ENCODE measurements around the gene PSMB4. TPM values are rescaled to one million over a fixed set of nuclear protein-coding genes. Genes with fewer than 3 reads are reported as not detected.

Gene PSMB4
- total RNA-seq, 4 donors from 2014 or later = 119 to 223 (median 167) TPM

- TF ChIP-seq POLR2A (IDR thresholded peaks at IDR 0.05) = no peak
- TF ChIP-seq CTCF (IDR thresholded peaks at IDR 0.05) = no peak
- Histone ChIP-seq H3K4me3 (no peak overlapping the region), H3K27ac (no peak overlapping the region), H3K9me3 (no peaks in the 10 kb centered on the region), H3K27me3 (no peaks in the 10 kb centered on the region), H3K4me1 (peaks cover 0 to 16% (median 4%) of the 10 kb centered on the region in 4 donors), H3K36me3 (peaks cover 0 to 40% (median 0%) of the 10 kb centered on the region in 3 donors)
- DNase-seq = no peak
Observed at GRCh38 chr1:151401125-151401788, 1.9 kb downstream of the PSMB4 start.

- DNase-seq = no peak
- TF ChIP-seq POLR2A (IDR thresholded peaks at IDR 0.05) = no peak
- TF ChIP-seq CTCF (IDR thresholded peaks at IDR 0.05) = no peak
- Histone ChIP-seq H3K36me3 (peaks cover 0 to 46% (median 0%) of the 10 kb centered on the region in 3 donors), H3K27me3 (no peaks in the 10 kb centered on the region), H3K9me3 (no peaks in the 10 kb centered on the region), H3K4me1 (peaks cover 0 to 16% (median 4%) of the 10 kb centered on the region in 4 donors), H3K27ac (no peak overlapping the region), H3K4me3 (no peak overlapping the region)
Observed at GRCh38 chr1:151401860-151402259, 2.5 kb downstream of the PSMB4 start.

GRCh38 chr1:151402764-151403163 lies 3.4 kb downstream of the PSMB4 start:
- Histone ChIP-seq H3K4me3 (no peak overlapping the region), H3K27me3 (no peaks in the 10 kb centered on the region), H3K36me3 (peaks cover 0 to 55% (median 0%) of the 10 kb centered on the region in 3 donors), H3K9me3 (no peaks in the 10 kb centered on the region), H3K27ac (peak overlapping the region in 1 of 4 donors; percentile 2), H3K4me1 (peaks cover 0 to 16% (median 4%) of the 10 kb centered on the region in 4 donors)
- no peak for DNase-seq
- TF ChIP-seq CTCF (IDR thresholded peaks at IDR 0.05) = no peak
- TF ChIP-seq POLR2A (IDR thresholded peaks at IDR 0.05) = no peak

GRCh38 chr1:151403612-151404011 lies 4.2 kb downstream of the PSMB4 start:
- TF ChIP-seq POLR2A (IDR thresholded peaks at IDR 0.05) (no peak), CTCF (IDR thresholded peaks at IDR 0.05) (no peak)
- Histone ChIP-seq H3K9me3 (no peaks in the 10 kb centered on the region), H3K36me3 (peaks cover 0 to 63% (median 0%) of the 10 kb centered on the region in 3 donors), H3K4me3 (no peak overlapping the region), H3K27ac (no peak overlapping the region), H3K4me1 (peaks cover 0 to 16% (median 4%) of the 10 kb centered on the region in 4 donors), H3K27me3 (no peaks in the 10 kb centered on the region)
- no peak for DNase-seq

- no peak for DNase-seq
- Histone ChIP-seq H3K27me3 (no peaks in the 10 kb centered on the region), H3K4me3 (no peak overlapping the region), H3K27ac (no peak overlapping the region), H3K36me3 (peaks cover 3 to 81% (median 4%) of the 10 kb centered on the region in 3 donors), H3K4me1 (peaks cover 0 to 8% (median 2%) of the 10 kb centered on the region in 4 donors), H3K9me3 (no peaks in the 10 kb centered on the region)
- TF ChIP-seq POLR2A (IDR thresholded peaks at IDR 0.05) = no peak
- TF ChIP-seq CTCF (IDR thresholded peaks at IDR 0.05) = no peak
Observed at GRCh38 chr1:151405187-151405951, 6.0 kb downstream of the PSMB4 start.
